Measurements from ENCODE around the gene PARP12.

PARP12 gene

GRCh38 chr7:140082770-140083169 lies 20.0 kb upstream of the PARP12 start:
- DNase-seq (ENCODE audit: low read depth) = no peak
- TF ChIP-seq CTCF (IDR thresholded peaks at IDR 0.05; ENCODE audit: insufficient read depth, low read depth, low read length, missing control alignments) = no peak
- H3K4me3 ChIP-seq (ENCODE audit: low read depth, low read length) = no peak overlapping the region

- H3K4me3 ChIP-seq (ENCODE audit: low read depth, low read length) = no peak overlapping the region
- DNase-seq (ENCODE audit: low read depth) = no peak
- TF ChIP-seq CTCF (IDR thresholded peaks at IDR 0.05; ENCODE audit: insufficient read depth, low read depth, low read length, missing control alignments) = no peak
These were observed 19.1 kb upstream of the PARP12 start for GRCh38 chr7:140081774-140082425.

- DNase-seq (ENCODE audit: low read depth) = no peak
- no peak overlapping the region for H3K4me3 ChIP-seq (ENCODE audit: low read depth, low read length)
- no peak for TF ChIP-seq CTCF (IDR thresholded peaks at IDR 0.05; ENCODE audit: insufficient read depth, low read depth, low read length, missing control alignments)
These were observed 18.2 kb upstream of the PARP12 start for GRCh38 chr7:140080919-140081318.

- H3K4me3 ChIP-seq (ENCODE audit: low read depth, low read length) = no peak overlapping the region
- no peak for TF ChIP-seq CTCF (IDR thresholded peaks at IDR 0.05; ENCODE audit: insufficient read depth, low read depth, low read length, missing control alignments)
- no peak for DNase-seq (ENCODE audit: low read depth)
These were observed 16.4 kb upstream of the PARP12 start for GRCh38 chr7:140079121-140079536.

- DNase-seq (ENCODE audit: low read depth) = no peak
- H3K4me3 ChIP-seq (ENCODE audit: low read depth, low read length) = no peak overlapping the region
- TF ChIP-seq CTCF (IDR thresholded peaks at IDR 0.05; ENCODE audit: insufficient read depth, low read depth, low read length, missing control alignments) = no peak
These were observed 15.6 kb upstream of the PARP12 start for GRCh38 chr7:140078392-140078791.

- no peak overlapping the region for H3K4me3 ChIP-seq (ENCODE audit: low read depth, low read length)
- DNase-seq (ENCODE audit: low read depth) = no peak
- TF ChIP-seq CTCF (IDR thresholded peaks at IDR 0.05; ENCODE audit: insufficient read depth, low read depth, low read length, missing control alignments) = no peak
These were observed 12.0 kb upstream of the PARP12 start for GRCh38 chr7:140074780-140075179.

GRCh38 chr7:140070546-140070945 lies 7.8 kb upstream of the PARP12 start:
- H3K4me3 ChIP-seq (ENCODE audit: low read depth, low read length) = no peak overlapping the region
- TF ChIP-seq CTCF (IDR thresholded peaks at IDR 0.05; ENCODE audit: insufficient read depth, low read depth, low read length, missing control alignments) = no peak
- no peak for DNase-seq (ENCODE audit: low read depth)

Data from GM12865 (cell line).